HEK293 (cell line): ENCODE results near the gene MRPL11.

Experiments used
- CTCF ChIA-PET: fragments of 350-600 bp; formaldehyde crosslinking; extraction: SDS; loops from one replicate; lab custom pipeline; 2021; ENCODE audit warnings: antibody characterized with exemption; lab: Yijun Ruan, JAX
- POLR2A ChIA-PET: fragments of 300-600 bp; formaldehyde crosslinking; extraction: SDS; loops from one replicate; lab custom pipeline; 2020; ENCODE audit warnings: antibody characterized with exemption, inconsistent platforms; lab: Yijun Ruan, JAX
- H3K27ac ChIP-seq: fragments of 200-500 bp; sonication (Bioruptor generic); 2 replicates; pipeline ENCODE4 v1.5.1; 2014; ENCODE audit warnings: low read depth, low read length, control low read depth, inconsistent platforms; ENCODE audit errors: extremely low read depth
- H3K36me3 ChIP-seq, 2 experiments: fragments of 200-500 bp in 1 of 2; sonication (Bioruptor generic) in 1 of 2; 1 replicate in 1 of 2; 2 replicates in 1 of 2; pipeline ENCODE4 v1.5.1; 2014 to 2017; ENCODE audit warnings: inconsistent platforms in 2 of 2, low read length in 2 of 2; ENCODE audit not compliant: control insufficient read depth in 2 of 2, insufficient read depth in 1 of 2
- H3K4me1 ChIP-seq: fragments of 200-500 bp; sonication (Bioruptor generic); 2 replicates; pipeline ENCODE4 v1.5.1; 2014; ENCODE audit warnings: mild to moderate bottlenecking, low read length, inconsistent platforms; ENCODE audit not compliant: control insufficient read depth, insufficient read depth
- H3K4me3 ChIP-seq: 2 replicates; pipeline ENCODE4 v1.5.1; 2011; ENCODE audit warnings: low read depth, mild to moderate bottlenecking, control low read depth, low read length, moderate library complexity
- H3K9me3 ChIP-seq: fragments of 200-500 bp; sonication (Bioruptor generic); 2 replicates; pipeline ENCODE4 v1.5.1; 2014; ENCODE audit warnings: low read depth, low read length, inconsistent platforms; ENCODE audit not compliant: control insufficient read depth, insufficient read depth
- GLI4 ChIP-seq: fragments of 450-650 bp; formaldehyde crosslinking; IDR thresholded peaks from 2 replicates; pipeline ENCODE4 v1.5.1; 2016; ENCODE audit warnings: missing biosample characterization, missing genetic modification characterization
- REPIN1 ChIP-seq: fragments of 450-650 bp; formaldehyde crosslinking; IDR thresholded peaks from 2 replicates; pipeline ENCODE4 v1.5.1; 2017; ENCODE audit warnings: missing biosample characterization, missing genetic modification characterization, low read depth
- SCRT1 ChIP-seq: fragments of 450-650 bp; formaldehyde crosslinking; IDR thresholded peaks from 2 replicates; pipeline ENCODE4 v1.5.1; 2016; ENCODE audit warnings: missing biosample characterization, missing genetic modification characterization, borderline replicate concordance
- SP3 ChIP-seq: fragments of 450-650 bp; formaldehyde crosslinking; IDR thresholded peaks from 2 replicates; pipeline ENCODE4 v1.5.1; 2016; ENCODE audit warnings: missing biosample characterization, missing genetic modification characterization
- TCF7L2 ChIP-seq: IDR thresholded peaks from 2 replicates; pipeline ENCODE4 v1.6.1; 2011; ENCODE audit warnings: low read depth, mild to moderate bottlenecking, inconsistent platforms, low read length, moderate library complexity, borderline replicate concordance
- TRIM28 ChIP-seq: IDR thresholded peaks from 2 replicates; pipeline ENCODE4 v1.6.1; 2011; ENCODE audit warnings: low read length, control low read depth, borderline replicate concordance
- WT1 ChIP-seq: fragments of 450-650 bp; formaldehyde crosslinking; IDR thresholded peaks from 2 replicates; pipeline ENCODE4 v1.5.1; 2016; ENCODE audit warnings: missing biosample characterization, missing genetic modification characterization
- ZNF175 ChIP-seq: fragments of 450-650 bp; formaldehyde crosslinking; IDR thresholded peaks from 2 replicates; pipeline ENCODE4 v1.5.1; 2016; ENCODE audit warnings: missing biosample characterization, missing genetic modification characterization
- ZNF211 ChIP-seq: fragments of 450-650 bp; formaldehyde crosslinking; IDR thresholded peaks from 2 replicates; pipeline ENCODE4 v1.5.1; 2016; ENCODE audit warnings: low read depth, missing biosample characterization, missing genetic modification characterization
- ZNF23 ChIP-seq: fragments of 450-650 bp; formaldehyde crosslinking; IDR thresholded peaks from 2 replicates; pipeline ENCODE4 v1.5.1; 2016; ENCODE audit warnings: missing biosample characterization, missing genetic modification characterization, borderline replicate concordance
- ZNF274 ChIP-seq, 2 experiments: fragments of 200-500 bp in 1 of 2; fragments of 450-650 bp in 1 of 2; sonication (Bioruptor generic) in 1 of 2; formaldehyde crosslinking in 1 of 2; IDR thresholded peaks; 2 replicates each; pipeline versions ENCODE4 v1.5.1 to v1.6.1; 2014 to 2016; ENCODE audit warnings: borderline replicate concordance in 1 of 2, inconsistent platforms in 1 of 2, low read length in 1 of 2, missing biosample characterization in 1 of 2, missing genetic modification characterization in 1 of 2
- ZNF302 ChIP-seq: fragments of 450-650 bp; formaldehyde crosslinking; IDR thresholded peaks from 2 replicates; pipeline ENCODE4 v1.5.1; 2016; ENCODE audit warnings: missing biosample characterization, missing genetic modification characterization, low read depth
- ZNF335 ChIP-seq: fragments of 450-650 bp; formaldehyde crosslinking; conservative IDR thresholded peaks from 2 replicates; pipeline ENCODE4 v1.5.1; 2016; ENCODE audit warnings: missing biosample characterization, missing genetic modification characterization
- ZNF354C ChIP-seq: fragments of 450-650 bp; formaldehyde crosslinking; IDR thresholded peaks from 2 replicates; pipeline ENCODE4 v1.5.1; 2016; ENCODE audit warnings: missing biosample characterization, missing genetic modification characterization, low read depth, borderline replicate concordance
- ZNF426 ChIP-seq: fragments of 450-650 bp; formaldehyde crosslinking; IDR thresholded peaks from 2 replicates; pipeline ENCODE4 v1.5.1; 2017; ENCODE audit warnings: missing biosample characterization, missing genetic modification characterization, mild to moderate bottlenecking, inconsistent platforms, moderate library complexity
- ZNF48 ChIP-seq: fragments of 450-650 bp; formaldehyde crosslinking; IDR thresholded peaks from 2 replicates; pipeline ENCODE4 v1.5.1; 2016; ENCODE audit warnings: missing biosample characterization, missing genetic modification characterization
- ZNF501 ChIP-seq: fragments of 450-650 bp; formaldehyde crosslinking; IDR thresholded peaks from 2 replicates; pipeline ENCODE4 v1.5.1; 2016; ENCODE audit warnings: missing biosample characterization, missing genetic modification characterization
- ZNF555 ChIP-seq: fragments of 450-650 bp; formaldehyde crosslinking; conservative IDR thresholded peaks from 2 replicates; pipeline ENCODE4 v1.5.1; 2017; ENCODE audit warnings: missing biosample characterization, mild to moderate bottlenecking, missing genetic modification characterization, inconsistent platforms
- ZNF654 ChIP-seq: fragments of 450-650 bp; formaldehyde crosslinking; IDR thresholded peaks from 2 replicates; pipeline ENCODE4 v1.5.1; 2016; ENCODE audit warnings: low read depth, missing biosample characterization, missing genetic modification characterization
- ZNF664 ChIP-seq: fragments of 450-650 bp; formaldehyde crosslinking; IDR thresholded peaks from 2 replicates; pipeline ENCODE4 v1.5.1; 2016; ENCODE audit warnings: missing biosample characterization, missing genetic modification characterization
- ZNF785 ChIP-seq: fragments of 450-650 bp; formaldehyde crosslinking; IDR thresholded peaks from 2 replicates; pipeline ENCODE4 v1.5.1; 2016; ENCODE audit warnings: missing biosample characterization, missing genetic modification characterization
- TF ChIP-seq, protein P1 (sequence below): fragments of 450-650 bp; formaldehyde crosslinking; IDR thresholded peaks from 2 replicates; pipeline ENCODE4 v1.5.1; 2016; ENCODE audit warnings: missing biosample characterization, missing genetic modification characterization
- TF ChIP-seq, protein P2 (sequence below): fragments of 450-650 bp; formaldehyde crosslinking; IDR thresholded peaks from 2 replicates; pipeline ENCODE4 v1.5.1; 2017; ENCODE audit warnings: missing biosample characterization, mild to moderate bottlenecking, missing genetic modification characterization, moderate library complexity
- TF ChIP-seq, protein P3 (sequence below): fragments of 450-650 bp; IDR thresholded peaks from 2 replicates; pipeline ENCODE4 v1.5.1; 2018; ENCODE audit warnings: missing biosample characterization, missing genetic modification characterization
- TF ChIP-seq, protein P4 (sequence below): fragments of 450-650 bp; formaldehyde crosslinking; IDR thresholded peaks from 2 replicates; pipeline ENCODE4 v1.5.1; 2016; ENCODE audit warnings: missing biosample characterization, missing genetic modification characterization

Gene MRPL11

DNA sequence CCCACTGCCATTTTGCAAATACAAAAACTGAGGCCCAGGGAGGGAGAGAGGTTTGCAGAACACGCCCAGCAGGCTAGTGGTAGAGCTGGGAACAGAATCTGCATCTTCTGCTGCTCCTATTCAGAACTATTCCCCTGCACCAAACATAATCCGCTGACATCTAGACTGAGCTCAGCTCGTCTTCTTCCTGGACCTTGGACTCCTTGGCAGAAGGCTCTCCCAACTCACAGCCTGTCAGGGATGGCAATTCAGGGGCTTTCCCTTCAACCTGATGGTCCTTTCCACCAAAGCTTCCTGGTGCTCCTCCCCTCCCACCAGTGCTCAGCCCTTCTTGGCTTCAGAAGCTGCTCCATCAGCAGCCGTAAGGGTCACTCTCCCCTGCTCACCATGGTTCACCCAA, 27.3 kb downstream of the MRPL11 start:
- no peak for TF ChIP-seq WT1 (tag by site-specific recombination)
- no peak for TF ChIP-seq ZNF302 (tag by site-specific recombination)
- no peak for TF ChIP-seq ZNF354C (tag by site-specific recombination)
- Histone ChIP-seq H3K9me3 (no peaks in the 10 kb centered on the region), H3K4me3 (no peak overlapping the region), H3K36me3 (no peaks in the 10 kb centered on the region), H3K4me1 (no peaks in the 10 kb centered on the region), H3K27ac (no peak overlapping the region)
- POLR2A ChIA-PET: interaction anchor here (0.5 to 1.6 kb wide), 2 partner anchors 29 to 266 kb away, joined by 3 to 4 read pairs; partner anchors contain the start of gene RBM4B
- CTCF ChIA-PET: interaction anchor here (1.5 kb wide), 1 partner anchor 18 kb away, joined by 6 read pairs; no protein-coding TSS in a partner anchor

DNA sequence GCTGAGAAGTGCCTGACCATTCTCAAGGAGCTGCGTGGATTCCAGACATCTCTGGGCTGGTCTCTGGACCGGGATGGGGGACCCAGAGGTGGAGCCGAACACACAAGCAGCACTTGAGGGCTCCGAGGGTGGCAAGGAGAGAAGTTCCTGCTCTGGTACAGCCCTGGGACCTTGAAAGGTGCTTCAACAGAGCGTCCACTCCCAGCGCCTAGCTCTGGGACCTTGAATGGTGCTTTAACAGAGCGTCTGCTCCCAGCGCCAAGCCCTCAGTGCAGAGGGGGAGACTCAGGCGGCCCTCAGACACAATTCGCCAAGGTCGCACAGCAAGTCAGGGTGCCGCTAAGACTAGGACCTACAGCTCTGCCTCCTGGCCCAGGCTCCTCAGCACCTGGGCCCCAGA, 28.5 kb downstream of the MRPL11 start:
- Histone ChIP-seq H3K36me3 (no peaks in the 10 kb centered on the region), H3K27ac (no peak overlapping the region), H3K4me3 (no peak overlapping the region), H3K4me1 (no peaks in the 10 kb centered on the region), H3K9me3 (no peaks in the 10 kb centered on the region)
- CTCF ChIA-PET: interaction anchor here (0.8 to 5.2 kb wide), 6 partner anchors 11 to 424 kb away, joined by 3 to 79 read pairs (median 14); partner anchors contain the start of genes NPAS4 and RBM4B
- POLR2A ChIA-PET: interaction anchor here (1.6 kb wide), 1 partner anchor 268 kb away, joined by 4 read pairs; the partner anchor contains the start of gene RBM4B
- TF ChIP-seq SP3: no peak
- no peak for TF ChIP-seq ZNF335 (tag by site-specific recombination)
- TF ChIP-seq ZNF501 (tag by site-specific recombination): no peak
- no peak for TF ChIP-seq ZNF654
- no peak for TF ChIP-seq ZNF175
- no peak for TF ChIP-seq ZNF211 (tag by site-specific recombination)
- no peak for TF ChIP-seq ZNF48
- TF ChIP-seq ZNF426 (tag by site-specific recombination): no peak
- TF ChIP-seq ZNF23: no peak
- TF ChIP-seq TRIM28: no peak
- no peak for TF ChIP-seq REPIN1 (tag by site-specific recombination)
- TF ChIP-seq, protein P1, sequence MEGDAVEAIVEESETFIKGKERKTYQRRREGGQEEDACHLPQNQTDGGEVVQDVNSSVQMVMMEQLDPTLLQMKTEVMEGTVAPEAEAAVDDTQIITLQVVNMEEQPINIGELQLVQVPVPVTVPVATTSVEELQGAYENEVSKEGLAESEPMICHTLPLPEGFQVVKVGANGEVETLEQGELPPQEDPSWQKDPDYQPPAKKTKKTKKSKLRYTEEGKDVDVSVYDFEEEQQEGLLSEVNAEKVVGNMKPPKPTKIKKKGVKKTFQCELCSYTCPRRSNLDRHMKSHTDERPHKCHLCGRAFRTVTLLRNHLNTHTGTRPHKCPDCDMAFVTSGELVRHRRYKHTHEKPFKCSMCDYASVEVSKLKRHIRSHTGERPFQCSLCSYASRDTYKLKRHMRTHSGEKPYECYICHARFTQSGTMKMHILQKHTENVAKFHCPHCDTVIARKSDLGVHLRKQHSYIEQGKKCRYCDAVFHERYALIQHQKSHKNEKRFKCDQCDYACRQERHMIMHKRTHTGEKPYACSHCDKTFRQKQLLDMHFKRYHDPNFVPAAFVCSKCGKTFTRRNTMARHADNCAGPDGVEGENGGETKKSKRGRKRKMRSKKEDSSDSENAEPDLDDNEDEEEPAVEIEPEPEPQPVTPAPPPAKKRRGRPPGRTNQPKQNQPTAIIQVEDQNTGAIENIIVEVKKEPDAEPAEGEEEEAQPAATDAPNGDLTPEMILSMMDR (tag by site-specific recombination): no peak

DNA sequence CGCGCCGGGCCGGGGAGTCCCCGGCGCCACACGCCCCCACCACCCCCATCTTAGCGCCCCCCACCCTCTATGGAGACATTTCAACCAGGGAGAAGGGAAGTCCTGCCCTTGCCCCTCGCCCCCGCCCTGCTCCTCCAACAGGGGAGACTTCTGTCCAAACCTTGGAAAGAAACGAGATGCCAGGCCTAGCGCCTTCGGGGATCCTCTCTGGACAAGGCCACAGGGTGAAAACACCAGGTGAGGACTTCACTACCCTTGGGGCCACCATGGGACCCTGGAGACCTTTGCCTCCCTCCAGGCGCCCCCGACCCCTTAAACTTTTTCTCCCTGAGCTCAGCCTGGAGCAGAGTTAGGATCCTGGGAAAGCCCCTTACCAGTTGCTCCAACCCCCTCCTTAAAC, 29.4 kb downstream of the MRPL11 start:
- ChIA-PET CTCF (interaction anchor here (0.5 to 5.2 kb wide), 27 partner anchors 9 to 425 kb away, joined by 3 to 79 read pairs (median 5); partner anchors contain the start of genes MRPL11, NPAS4, PELI3 and RBM4B), POLR2A (interaction anchor here (1.0 to 1.4 kb wide), 4 partner anchors 9 to 30 kb away, joined by 4 to 7 read pairs (median 6); partner anchors contain the start of genes MRPL11 and NPAS4)
- Histone ChIP-seq H3K9me3 (no peaks in the 10 kb centered on the region), H3K36me3 (no peaks in the 10 kb centered on the region), H3K27ac (no peak overlapping the region), H3K4me3 (no peak overlapping the region), H3K4me1 (no peaks in the 10 kb centered on the region)
- TF ChIP-seq, protein P2, sequence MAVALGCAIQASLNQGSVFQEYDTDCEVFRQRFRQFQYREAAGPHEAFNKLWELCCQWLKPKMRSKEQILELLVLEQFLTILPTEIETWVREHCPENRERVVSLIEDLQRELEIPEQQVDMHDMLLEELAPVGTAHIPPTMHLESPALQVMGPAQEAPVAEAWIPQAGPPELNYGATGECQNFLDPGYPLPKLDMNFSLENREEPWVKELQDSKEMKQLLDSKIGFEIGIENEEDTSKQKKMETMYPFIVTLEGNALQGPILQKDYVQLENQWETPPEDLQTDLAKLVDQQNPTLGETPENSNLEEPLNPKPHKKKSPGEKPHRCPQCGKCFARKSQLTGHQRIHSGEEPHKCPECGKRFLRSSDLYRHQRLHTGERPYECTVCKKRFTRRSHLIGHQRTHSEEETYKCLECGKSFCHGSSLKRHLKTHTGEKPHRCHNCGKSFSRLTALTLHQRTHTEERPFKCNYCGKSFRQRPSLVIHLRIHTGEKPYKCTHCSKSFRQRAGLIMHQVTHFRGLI (tag by site-specific recombination): no peak
- TF ChIP-seq, protein P3, sequence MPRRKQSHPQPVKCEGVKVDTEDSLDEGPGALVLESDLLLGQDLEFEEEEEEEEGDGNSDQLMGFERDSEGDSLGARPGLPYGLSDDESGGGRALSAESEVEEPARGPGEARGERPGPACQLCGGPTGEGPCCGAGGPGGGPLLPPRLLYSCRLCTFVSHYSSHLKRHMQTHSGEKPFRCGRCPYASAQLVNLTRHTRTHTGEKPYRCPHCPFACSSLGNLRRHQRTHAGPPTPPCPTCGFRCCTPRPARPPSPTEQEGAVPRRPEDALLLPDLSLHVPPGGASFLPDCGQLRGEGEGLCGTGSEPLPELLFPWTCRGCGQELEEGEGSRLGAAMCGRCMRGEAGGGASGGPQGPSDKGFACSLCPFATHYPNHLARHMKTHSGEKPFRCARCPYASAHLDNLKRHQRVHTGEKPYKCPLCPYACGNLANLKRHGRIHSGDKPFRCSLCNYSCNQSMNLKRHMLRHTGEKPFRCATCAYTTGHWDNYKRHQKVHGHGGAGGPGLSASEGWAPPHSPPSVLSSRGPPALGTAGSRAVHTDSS: no peak
- no peak for TF ChIP-seq ZNF555 (tag by site-specific recombination)
- no peak for TF ChIP-seq TCF7L2
- TF ChIP-seq, protein P4, sequence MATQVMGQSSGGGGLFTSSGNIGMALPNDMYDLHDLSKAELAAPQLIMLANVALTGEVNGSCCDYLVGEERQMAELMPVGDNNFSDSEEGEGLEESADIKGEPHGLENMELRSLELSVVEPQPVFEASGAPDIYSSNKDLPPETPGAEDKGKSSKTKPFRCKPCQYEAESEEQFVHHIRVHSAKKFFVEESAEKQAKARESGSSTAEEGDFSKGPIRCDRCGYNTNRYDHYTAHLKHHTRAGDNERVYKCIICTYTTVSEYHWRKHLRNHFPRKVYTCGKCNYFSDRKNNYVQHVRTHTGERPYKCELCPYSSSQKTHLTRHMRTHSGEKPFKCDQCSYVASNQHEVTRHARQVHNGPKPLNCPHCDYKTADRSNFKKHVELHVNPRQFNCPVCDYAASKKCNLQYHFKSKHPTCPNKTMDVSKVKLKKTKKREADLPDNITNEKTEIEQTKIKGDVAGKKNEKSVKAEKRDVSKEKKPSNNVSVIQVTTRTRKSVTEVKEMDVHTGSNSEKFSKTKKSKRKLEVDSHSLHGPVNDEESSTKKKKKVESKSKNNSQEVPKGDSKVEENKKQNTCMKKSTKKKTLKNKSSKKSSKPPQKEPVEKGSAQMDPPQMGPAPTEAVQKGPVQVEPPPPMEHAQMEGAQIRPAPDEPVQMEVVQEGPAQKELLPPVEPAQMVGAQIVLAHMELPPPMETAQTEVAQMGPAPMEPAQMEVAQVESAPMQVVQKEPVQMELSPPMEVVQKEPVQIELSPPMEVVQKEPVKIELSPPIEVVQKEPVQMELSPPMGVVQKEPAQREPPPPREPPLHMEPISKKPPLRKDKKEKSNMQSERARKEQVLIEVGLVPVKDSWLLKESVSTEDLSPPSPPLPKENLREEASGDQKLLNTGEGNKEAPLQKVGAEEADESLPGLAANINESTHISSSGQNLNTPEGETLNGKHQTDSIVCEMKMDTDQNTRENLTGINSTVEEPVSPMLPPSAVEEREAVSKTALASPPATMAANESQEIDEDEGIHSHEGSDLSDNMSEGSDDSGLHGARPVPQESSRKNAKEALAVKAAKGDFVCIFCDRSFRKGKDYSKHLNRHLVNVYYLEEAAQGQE (tag by site-specific recombination): no peak
- TF ChIP-seq ZNF785 (tag by site-specific recombination): no peak
- TF ChIP-seq ZNF664: no peak
- TF ChIP-seq SCRT1: no peak
- no peak for TF ChIP-seq ZNF274 (IDR thresholded peaks at IDR 0.05; ENCODE audit: low read length)
- no peak for TF ChIP-seq ZNF274 (tag by site-specific recombination; IDR thresholded peaks at IDR 0.05; ENCODE audit: borderline replicate concordance)
- no peak for TF ChIP-seq GLI4 (tag by site-specific recombination)
